H4 (cell line): Measurements from ENCODE around the gene RFESD. TPM values are rescaled to one million over a fixed set of nuclear protein-coding genes. Genes with fewer than 3 reads are reported as not detected.

Experiments used
- total RNA-seq: library from RNA; depleted of rRNA; stranded (reverse); fragments of >200 nt; shearing (Covaris generic); gene quantifications from 2 replicates; pipeline ENCODE4 v1.2.3, GENCODE V29; 2014; rRNA removed

The RFESD gene
- total RNA-seq, 1 experiment from 2014 or later = 2.2 TPM

Other genes with a start within 250 kb of the RFESD start
- gene SKIC3, start 91.8 kb upstream of the RFESD start, total RNA-seq = 34.4 and 45.4 TPM in 2 replicates
- 9.2 and 10.2 TPM in 2 replicates for gene ARSK, start 91.7 kb upstream of the RFESD start, total RNA-seq
- not detected in 2 replicates for gene GPR150, start 26.7 kb upstream of the RFESD start, total RNA-seq
- gene SPATA9, start 36.2 kb downstream of the RFESD start, total RNA-seq = 0.45 TPM in 1 of 2 replicates, not detected in the other
- 105 and 134 TPM in 2 replicates for gene RHOBTB3, start 84.6 kb downstream of the RFESD start, total RNA-seq
- gene GLRX, start 175.9 kb downstream of the RFESD start, total RNA-seq = 27.0 and 62.0 TPM in 2 replicates